GM12878 (cell line): ENCODE measurements around the gene NXPH1. TPM values are rescaled to one million over a fixed set of nuclear protein-coding genes. Genes with fewer than 3 reads are reported as not detected.

Source experiments
- ATAC-seq: fragments of 200-7000 bp; cut with Tn5 transposase; 3 replicates; pipeline ENCODE4 v1.9.1; 2020; ENCODE audit warnings: mild to moderate bottlenecking, moderate library complexity
- BruUV-seq: library from RNA; stranded (reverse); fragments of 400-500 nt; replicated peaks from 2 replicates; lab custom pipeline; 2021; lab: Mats Ljungman, UMichigan
- CTCF ChIA-PET: fragments of 300-600 bp; sonication (Branson Sonifier 250); formaldehyde crosslinking; extraction: SDS; loops from one replicate; lab custom pipeline; 2021; ENCODE audit warnings: inconsistent platforms; lab: Yijun Ruan, JAX
- POLR2A ChIA-PET: fragments of 350-600 bp; formaldehyde crosslinking; extraction: SDS; loops from one replicate; lab custom pipeline; 2021; ENCODE audit warnings: inconsistent platforms; lab: Charles Lee
- RAD21 ChIA-PET: fragments of 300-600 bp; sonication (Branson Sonifier 250); formaldehyde crosslinking; loops from one replicate; lab custom pipeline; 2023; ENCODE audit warnings: antibody characterized with exemption; ENCODE audit not compliant: unreplicated experiment; lab: Charles Lee
- SMC1A ChIA-PET: fragments of 300-600 bp; sonication (Branson Sonifier 250); formaldehyde crosslinking; loops from one replicate; lab custom pipeline; 2023; ENCODE audit not compliant: unreplicated experiment, uncharacterized antibody; lab: Charles Lee
- DNase-seq: peaks from one replicate; pipeline ENCODE4 v3.0.0-alpha.2; 2011; ENCODE audit warnings: low read depth, low spot score
- FAIRE-seq: peaks from 3 replicates; lab custom pipeline; 2011; peaks lifted over from hg19 to GRCh38; lab: Jason Lieb, UNC
- H2AFZ ChIP-seq: 2 replicates; pipeline ENCODE4 v1.6.0; 2011; ENCODE audit warnings: low read depth, low read length, control low read depth; ENCODE audit not compliant: control insufficient read depth
- H3K27ac ChIP-seq: 2 replicates; pipeline ENCODE4 v1.5.1; 2011; ENCODE audit warnings: control low read depth; ENCODE audit not compliant: control insufficient read depth, insufficient read depth
- H3K27me3 ChIP-seq, 2 experiments: replicated peaks in 1 of 2; 2 replicates each; pipeline versions ENCODE4 v1.6.0 to v1.6.1; 2011; ENCODE audit warnings: low read length in 1 of 2; ENCODE audit not compliant: control insufficient read depth in 2 of 2, insufficient read depth in 2 of 2
- H3K36me3 ChIP-seq, 2 experiments: 2 replicates each; pipeline ENCODE4 v1.5.1; 2011; ENCODE audit warnings: low read length in 1 of 2; ENCODE audit not compliant: control insufficient read depth in 2 of 2, insufficient read depth in 2 of 2
- H3K4me1 ChIP-seq: 2 replicates; pipeline ENCODE4 v1.6.1; 2011; ENCODE audit warnings: mild to moderate bottlenecking, low read length, moderate library complexity, mixed read lengths; ENCODE audit not compliant: control insufficient read depth, insufficient read depth
- H3K4me2 ChIP-seq: 2 replicates; pipeline ENCODE4 v1.6.0; 2011; ENCODE audit warnings: control low read depth; ENCODE audit not compliant: control insufficient read depth, insufficient read depth
- H3K4me3 ChIP-seq: fragments of 200-600 bp; sonication (generic); 2 replicates; pipeline ENCODE4 v1.5.1; 2016
- H3K79me2 ChIP-seq: 2 replicates; pipeline ENCODE4 v1.6.0; 2011; ENCODE audit warnings: low read length; ENCODE audit not compliant: control insufficient read depth, insufficient read depth
- H3K9ac ChIP-seq: 2 replicates; pipeline ENCODE4 v1.8.0; 2011; ENCODE audit warnings: low read length, control low read depth, mixed read lengths; ENCODE audit not compliant: control insufficient read depth, insufficient read depth
- H3K9me3 ChIP-seq: replicated peaks from 3 replicates; pipeline ENCODE4 v1.5.1; 2011; ENCODE audit warnings: mild to moderate bottlenecking, low read length; ENCODE audit not compliant: control insufficient read depth, insufficient read depth
- H4K20me1 ChIP-seq: 2 replicates; pipeline ENCODE4 v1.6.0; 2011; ENCODE audit not compliant: control insufficient read depth, insufficient read depth
- BMI1 ChIP-seq: fragments of 450-650 bp; IDR thresholded peaks from 2 replicates; pipeline ENCODE4 v1.6.1; 2016; ENCODE audit warnings: mild to moderate bottlenecking, moderate library complexity, borderline replicate concordance
- CREB1 ChIP-seq: IDR thresholded peaks from 2 replicates; pipeline ENCODE4 v1.6.1; 2012; ENCODE audit warnings: low read depth, mild to moderate bottlenecking, inconsistent platforms
- IRF4 ChIP-seq: IDR thresholded peaks from 2 replicates; pipeline ENCODE4 v1.6.1; 2011; ENCODE audit warnings: low read depth, low read length
- KAT2A ChIP-seq: conservative IDR thresholded peaks from 2 replicates; pipeline ENCODE4 v1.6.1; 2011; ENCODE audit warnings: low read depth, low read length; ENCODE audit not compliant: control insufficient read depth
- MEF2B ChIP-seq: fragments of 450-650 bp; IDR thresholded peaks from 2 replicates; pipeline ENCODE4 v1.6.1; 2018; ENCODE audit warnings: mild to moderate bottlenecking, moderate library complexity; ENCODE audit not compliant: partially characterized antibody, poor library complexity, severe bottlenecking
- MTA2 ChIP-seq: fragments of 450-650 bp; IDR thresholded peaks from 2 replicates; pipeline ENCODE4 v1.6.1; 2016; ENCODE audit warnings: low read depth, mild to moderate bottlenecking, moderate library complexity
- POLR2A ChIP-seq: IDR thresholded peaks from 2 replicates; pipeline ENCODE4 v1.6.1; 2011; ENCODE audit warnings: low read depth, mild to moderate bottlenecking, low read length
- SMAD5 ChIP-seq: IDR thresholded peaks from 2 replicates; pipeline ENCODE4 v1.6.1; 2016; ENCODE audit warnings: antibody characterized with exemption, low read depth
- SRF ChIP-seq, 2 experiments: IDR thresholded peaks; 2 replicates each; pipeline ENCODE4 v1.6.1; 2011; ENCODE audit warnings: low read depth in 2 of 2, low read length in 2 of 2, mild to moderate bottlenecking in 1 of 2, moderate library complexity in 1 of 2
- TAF1 ChIP-seq: IDR thresholded peaks from 2 replicates; pipeline ENCODE4 v1.6.1; 2011; ENCODE audit warnings: mild to moderate bottlenecking, low read depth, low read length, borderline replicate concordance
- YBX1 ChIP-seq: fragments of 450-650 bp; IDR thresholded peaks from 2 replicates; pipeline ENCODE4 v1.6.1; 2016; ENCODE audit warnings: antibody characterized with exemption
- WGBS: methylation state at CpG from one replicate; pipeline ENCODE4 v1.1.6; 2016; ENCODE audit warnings: low lambda C conversion rate; ENCODE audit not compliant: insufficient replicate concordance, insufficient coverage; ENCODE audit errors: missing lambda C conversion rate; 5-methylcytosine and 5-hydroxymethylcytosine counted together
- in situ Hi-C: fragments of 300-500 bp; cut with MboI; formaldehyde crosslinking; loops from 9 replicates; pipeline ENCODE4 v1.14.3; 2018; ENCODE audit warnings: mixed read lengths
- intact Hi-C: fragments of 100-400 bp; cut with micrococcal nuclease; formaldehyde crosslinking; loops from one replicate; pipeline ENCODE4 v1.14.2; 2022; ENCODE audit not compliant: unreplicated experiment
- polyA plus RNA-seq, 11 experiments: library from polyadenylated mRNA; depleted of rRNA in 4 of 11; unstranded in 6 of 11; stranded (reverse) in 5 of 11; fragments of >200 nt; fragmentation: Nextera tagmentation in 4 of 11; fragmentation: Illumina TruSeq in 1 of 11; extraction: Ambion mirVana in 4 of 11; extraction: Trizol in 1 of 11; gene quantifications; 1 replicate in 1 of 11; 2 replicates in 10 of 11; pipeline versions ENCODE4 v1.2.1 to v1.2.3, GENCODE V29; 2011 to 2016; ENCODE audit warnings: inconsistent platforms in 2 of 11, missing spikeins in 2 of 11, low read depth in 1 of 11
- total RNA-seq, 4 experiments: library from RNA; depleted of rRNA in 3 of 4; stranded (reverse); fragments of >200 nt in 3 of 4; fragmentation: Illumina TruSeq in 1 of 4; extraction: Trizol in 1 of 4; gene quantifications; 2 replicates each; pipeline versions ENCODE4 v1.2.1 to v1.2.3, GENCODE V29; 2013 to 2021
- TF ChIP-seq, protein P1 (sequence below): IDR thresholded peaks from 2 replicates; pipeline ENCODE4 v1.6.1; 2012; ENCODE audit warnings: low read depth, low read length, improper control_type of control experiment
- TF ChIP-seq, protein P2 (sequence below): fragments of 450-650 bp; formaldehyde crosslinking; IDR thresholded peaks from 2 replicates; pipeline ENCODE4 v1.4.0; 2020; ENCODE audit warnings: mild to moderate bottlenecking, moderate library complexity

Gene NXPH1
- total and polyA plus RNA-seq, 10 of the 15 experiments (the other 5 are each of a cell fraction or from before 2014, with no cell fraction given) = 0.06 to 0.34 TPM; not detected in 8

GRCh38 chr7:8408871-8409270 is 24.5 kb upstream of the NXPH1 start:
- TF ChIP-seq KAT2A (no peak), YBX1 (no peak)
- TF ChIP-seq, all 136 proteins: peak for 0
- ATAC-seq (no peak), DNase-seq (no peak), FAIRE-seq (no peak)
- in situ Hi-C loops (no loop called here), intact Hi-C loops (no loop called here)
- no TSS peak for BruUV-seq
- Histone ChIP-seq H4K20me1 (no peaks in the 10 kb centered on the region), H3K4me3 (no peak overlapping the region), H3K9ac (no peak overlapping the region), H3K4me1 (no peaks in the 10 kb centered on the region), H3K27me3 (no peaks in the 10 kb centered on the region; a peak in 2 of 4 replicates), H3K9me3 (no peaks in the 10 kb centered on the region), H3K79me2 (no peaks in the 10 kb centered on the region), H3K27ac (no peak overlapping the region), H3K4me2 (no peak overlapping the region), H3K36me3 (no peaks in the 10 kb centered on the region), H2AFZ (no peak overlapping the region)
- SMC1A ChIA-PET = no interaction called here
- 100% methylated on average over 1 of the region's 1 CpG for WGBS
- CTCF ChIA-PET = interaction anchor here (0.6 to 1.0 kb wide), 3 partner anchors 9 to 36 kb away, joined by 3 read pairs; no protein-coding TSS in a partner anchor
- RAD21 ChIA-PET = no interaction called here
- POLR2A ChIA-PET = no interaction called here

GRCh38 chr7:8411103-8411502 is 22.3 kb upstream of the NXPH1 start:
- Histone ChIP-seq H4K20me1 (no peaks in the 10 kb centered on the region), H3K4me2 (no peak overlapping the region), H3K4me1 (no peaks in the 10 kb centered on the region), H3K4me3 (no peak overlapping the region), H3K79me2 (no peaks in the 10 kb centered on the region), H2AFZ (no peak overlapping the region), H3K36me3 (no peaks in the 10 kb centered on the region), H3K27ac (no peak overlapping the region), H3K27me3 (no peaks in the 10 kb centered on the region; a peak in 2 of 4 replicates), H3K9ac (no peak overlapping the region), H3K9me3 (no peaks in the 10 kb centered on the region)
- SMC1A ChIA-PET = no interaction called here
- POLR2A ChIA-PET = no interaction called here
- WGBS = 0% methylated on average over 1 of the region's 1 CpG
- DNase-seq (no peak), FAIRE-seq (no peak), ATAC-seq (no peak)
- RAD21 ChIA-PET = no interaction called here
- no TSS peak for BruUV-seq
- in situ Hi-C loops = loop anchor here (10.0 kb wide), 1 partner anchor 2004 kb away; no protein-coding TSS in a partner anchor
- CTCF ChIA-PET = no interaction called here
- intact Hi-C loops = no loop called here
- TF ChIP-seq MEF2B = no peak
- TF ChIP-seq SMAD5 = no peak
- TF ChIP-seq, protein P1, sequence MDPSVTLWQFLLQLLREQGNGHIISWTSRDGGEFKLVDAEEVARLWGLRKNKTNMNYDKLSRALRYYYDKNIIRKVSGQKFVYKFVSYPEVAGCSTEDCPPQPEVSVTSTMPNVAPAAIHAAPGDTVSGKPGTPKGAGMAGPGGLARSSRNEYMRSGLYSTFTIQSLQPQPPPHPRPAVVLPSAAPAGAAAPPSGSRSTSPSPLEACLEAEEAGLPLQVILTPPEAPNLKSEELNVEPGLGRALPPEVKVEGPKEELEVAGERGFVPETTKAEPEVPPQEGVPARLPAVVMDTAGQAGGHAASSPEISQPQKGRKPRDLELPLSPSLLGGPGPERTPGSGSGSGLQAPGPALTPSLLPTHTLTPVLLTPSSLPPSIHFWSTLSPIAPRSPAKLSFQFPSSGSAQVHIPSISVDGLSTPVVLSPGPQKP = no peak
- TF ChIP-seq MTA2 = no peak
- TF ChIP-seq IRF4 = no peak
- no peak for TF ChIP-seq CREB1
- no peak for TF ChIP-seq POLR2A
- no peak for TF ChIP-seq TAF1
- no peak for TF ChIP-seq BMI1
- TF ChIP-seq, protein P2, sequence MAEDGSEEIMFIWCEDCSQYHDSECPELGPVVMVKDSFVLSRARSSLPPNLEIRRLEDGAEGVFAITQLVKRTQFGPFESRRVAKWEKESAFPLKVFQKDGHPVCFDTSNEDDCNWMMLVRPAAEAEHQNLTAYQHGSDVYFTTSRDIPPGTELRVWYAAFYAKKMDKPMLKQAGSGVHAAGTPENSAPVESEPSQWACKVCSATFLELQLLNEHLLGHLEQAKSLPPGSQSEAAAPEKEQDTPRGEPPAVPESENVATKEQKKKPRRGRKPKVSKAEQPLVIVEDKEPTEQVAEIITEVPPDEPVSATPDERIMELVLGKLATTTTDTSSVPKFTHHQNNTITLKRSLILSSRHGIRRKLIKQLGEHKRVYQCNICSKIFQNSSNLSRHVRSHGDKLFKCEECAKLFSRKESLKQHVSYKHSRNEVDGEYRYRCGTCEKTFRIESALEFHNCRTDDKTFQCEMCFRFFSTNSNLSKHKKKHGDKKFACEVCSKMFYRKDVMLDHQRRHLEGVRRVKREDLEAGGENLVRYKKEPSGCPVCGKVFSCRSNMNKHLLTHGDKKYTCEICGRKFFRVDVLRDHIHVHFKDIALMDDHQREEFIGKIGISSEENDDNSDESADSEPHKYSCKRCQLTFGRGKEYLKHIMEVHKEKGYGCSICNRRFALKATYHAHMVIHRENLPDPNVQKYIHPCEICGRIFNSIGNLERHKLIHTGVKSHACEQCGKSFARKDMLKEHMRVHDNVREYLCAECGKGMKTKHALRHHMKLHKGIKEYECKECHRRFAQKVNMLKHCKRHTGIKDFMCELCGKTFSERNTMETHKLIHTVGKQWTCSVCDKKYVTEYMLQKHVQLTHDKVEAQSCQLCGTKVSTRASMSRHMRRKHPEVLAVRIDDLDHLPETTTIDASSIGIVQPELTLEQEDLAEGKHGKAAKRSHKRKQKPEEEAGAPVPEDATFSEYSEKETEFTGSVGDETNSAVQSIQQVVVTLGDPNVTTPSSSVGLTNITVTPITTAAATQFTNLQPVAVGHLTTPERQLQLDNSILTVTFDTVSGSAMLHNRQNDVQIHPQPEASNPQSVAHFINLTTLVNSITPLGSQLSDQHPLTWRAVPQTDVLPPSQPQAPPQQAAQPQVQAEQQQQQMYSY (CRISPR knock-in tag) = no peak
- no peak for TF ChIP-seq SRF (IDR thresholded peaks at IDR 0.05; ENCODE audit: low read depth in 2 of 2, low read length in 2 of 2)
